A549 (cell line): ENCODE data around the gene ANKS1B. TPM values are rescaled to one million over a fixed set of nuclear protein-coding genes. Genes with fewer than 3 reads are reported as not detected.

Experiments
- ATAC-seq, 2 experiments: fragments of 200-7000 bp in 1 of 2; fragments of >200 bp in 1 of 2; cut with Nextera tagmentation in 1 of 2; cut with Tn5 transposase in 1 of 2; 3 replicates each; pipeline versions ENCODE4 v1.8.0 to v1.9.1; 2018 to 2020; ENCODE audit warnings: mild to moderate bottlenecking in 1 of 2, moderate library complexity in 1 of 2
- CTCF ChIA-PET: fragments of 300-600 bp; sonication (Branson Sonifier 250); formaldehyde crosslinking; extraction: SDS; loops from one replicate; lab custom pipeline; 2021; ENCODE audit warnings: antibody characterized with exemption, inconsistent platforms; lab: Yijun Ruan, JAX
- POLR2A ChIA-PET: fragments of 350-600 bp; formaldehyde crosslinking; extraction: SDS; loops from one replicate; lab custom pipeline; 2021; ENCODE audit warnings: antibody characterized with exemption, inconsistent platforms; lab: Yijun Ruan, JAX
- DNase-seq, 2 experiments: peaks; one replicate each; pipeline versions ENCODE4 v3.0.0 to v3.0.0-alpha.2; 2011 to 2016; ENCODE audit warnings: low read depth in 1 of 2, low spot score in 1 of 2
- FAIRE-seq: peaks from 2 replicates; lab custom pipeline; 2011; peaks lifted over from hg19 to GRCh38; lab: Jason Lieb, UNC
- H3K27ac ChIP-seq, 2 experiments: fragments of >200 bp; sonication (Bioruptor Twin); formaldehyde crosslinking; 3 replicates each; pipeline ENCODE4 v1.5.1; 2016 to 2017
- H3K4me1 ChIP-seq: fragments of >200 bp; sonication (Bioruptor Twin); formaldehyde crosslinking; 3 replicates; pipeline ENCODE4 v1.6.1; 2016
- H3K4me2 ChIP-seq: fragments of >200 bp; sonication (Bioruptor Twin); formaldehyde crosslinking; 3 replicates; pipeline ENCODE4 v1.6.1; 2016
- H3K4me3 ChIP-seq: fragments of >200 bp; sonication (Bioruptor Twin); formaldehyde crosslinking; 3 replicates; pipeline ENCODE4 v1.5.1; 2016
- H3K9me3 ChIP-seq: fragments of >200 bp; sonication (Bioruptor Twin); formaldehyde crosslinking; 3 replicates; pipeline ENCODE4 v1.6.1; 2016
- EP300 ChIP-seq, 2 experiments: fragments of >200 bp; sonication (Bioruptor Twin); formaldehyde crosslinking; IDR thresholded peaks; 2 replicates in 1 of 2; 3 replicates in 1 of 2; pipeline ENCODE4 v1.6.1; 2016 to 2017
- ESRRA ChIP-seq: fragments of 150-350 bp; IDR thresholded peaks from 2 replicates; pipeline ENCODE4 v1.6.1; 2014; ENCODE audit warnings: mild to moderate bottlenecking, low read length, borderline replicate concordance
- HOXB13 ChIP-seq: fragments of 250-450 bp; sonication (Bioruptor Pico); IDR thresholded peaks from 2 replicates; pipeline ENCODE4 v1.5.0; 2020; ENCODE audit warnings: low read depth, mild to moderate bottlenecking, moderate library complexity
- HOXB5 ChIP-seq: fragments of 250-450 bp; sonication (Bioruptor Pico); IDR thresholded peaks from 2 replicates; pipeline ENCODE4 v1.5.0; 2020; ENCODE audit warnings: mild to moderate bottlenecking, moderate library complexity
- KDM1A ChIP-seq: fragments of 200-600 bp; sonication (generic); IDR thresholded peaks from 2 replicates; pipeline ENCODE4 v1.6.1; 2016; ENCODE audit warnings: low read depth, mild to moderate bottlenecking
- KDM5A ChIP-seq: fragments of 200-600 bp; sonication (generic); IDR thresholded peaks from 2 replicates; pipeline ENCODE4 v1.6.1; 2016; ENCODE audit warnings: antibody characterized with exemption, mild to moderate bottlenecking
- RAD21 ChIP-seq, 2 experiments: fragments of >200 bp in 1 of 2; sonication (Bioruptor Twin) in 1 of 2; formaldehyde crosslinking in 1 of 2; IDR thresholded peaks in 1 of 2; conservative IDR thresholded peaks in 1 of 2; 2 replicates in 1 of 2; 3 replicates in 1 of 2; pipeline ENCODE4 v1.6.1; 2012 to 2018; ENCODE audit warnings: inconsistent platforms in 1 of 2
- RCOR1 ChIP-seq: fragments of 150-350 bp; IDR thresholded peaks from 2 replicates; pipeline ENCODE4 v1.6.1; 2014; ENCODE audit warnings: antibody characterized with exemption, low read length, low read depth
- SMC3 ChIP-seq: fragments of >200 bp; sonication (Bioruptor Twin); formaldehyde crosslinking; IDR thresholded peaks from 3 replicates; pipeline ENCODE4 v1.6.1; 2018; ENCODE audit warnings: inconsistent platforms
- TFCP2L1 ChIP-seq: fragments of 250-450 bp; sonication (Bioruptor Pico); IDR thresholded peaks from 2 replicates; pipeline ENCODE4 v1.5.0; 2021; ENCODE audit warnings: mild to moderate bottlenecking
- ZC3H11A ChIP-seq: fragments of 450-650 bp; IDR thresholded peaks from 2 replicates; pipeline ENCODE4 v1.6.1; 2014; ENCODE audit warnings: antibody characterized with exemption, mild to moderate bottlenecking
- ZFP36 ChIP-seq: fragments of 450-650 bp; IDR thresholded peaks from 2 replicates; pipeline ENCODE4 v1.6.1; 2014; ENCODE audit warnings: borderline replicate concordance; ENCODE audit not compliant: partially characterized antibody
- ZNF302 ChIP-seq: fragments of 250-450 bp; sonication (Bioruptor Pico); IDR thresholded peaks from 2 replicates; pipeline ENCODE4 v1.9.0; 2021; ENCODE audit warnings: inconsistent platforms, mild to moderate bottlenecking, moderate library complexity
- ZSCAN20 ChIP-seq: fragments of 250-450 bp; sonication (Bioruptor Pico); IDR thresholded peaks from 2 replicates; pipeline ENCODE4 v1.8.0; 2022; ENCODE audit warnings: mild to moderate bottlenecking, moderate library complexity
- WGBS: methylation state at CpG from one replicate; pipeline ENCODE4 v1.1.6; 2017; ENCODE audit errors: missing lambda C conversion rate; 5-methylcytosine and 5-hydroxymethylcytosine counted together
- polyA plus RNA-seq, 4 experiments: library from polyadenylated mRNA; depleted of rRNA in 3 of 4; stranded (reverse); fragments of >200 nt; fragmentation: RNase III in 1 of 4; extraction: RNeasy Plus Mini Kit Qiagen cat#74134 plus additional on column Dnase treatment in 1 of 4; gene quantifications; 2 replicates in 3 of 4; 3 replicates in 1 of 4; pipeline ENCODE4 v1.2.3, GENCODE V29; 2011 to 2017
- TF ChIP-seq, protein P1 (sequence below): fragments of >200 bp; sonication (Bioruptor Twin); formaldehyde crosslinking; IDR thresholded peaks from 3 replicates; pipeline ENCODE4 v1.5.1; 2016
- TF ChIP-seq, protein P2 (sequence below): fragments of >200 bp; sonication (Bioruptor Twin); formaldehyde crosslinking; IDR thresholded peaks from 2 replicates; pipeline ENCODE4 v1.6.1; 2016
- TF ChIP-seq, protein P3 (sequence below): IDR thresholded peaks from 2 replicates; pipeline ENCODE4 v1.6.1; 2012
- TF ChIP-seq, protein P4 (sequence below): fragments of 250-450 bp; sonication (Bioruptor Pico); IDR thresholded peaks from 2 replicates; pipeline ENCODE4 v1.5.0; 2020; ENCODE audit warnings: low read depth, mild to moderate bottlenecking, moderate library complexity
- TF ChIP-seq, protein P5 (sequence below): IDR thresholded peaks from 2 replicates; pipeline ENCODE4 v1.6.1; 2012; ENCODE audit warnings: low read depth, borderline replicate concordance

Gene ANKS1B
- polyA plus RNA-seq, 2 of the 4 experiments (the other 2 are of a cell fraction) = 1.5 to 2.2 TPM

DNA sequence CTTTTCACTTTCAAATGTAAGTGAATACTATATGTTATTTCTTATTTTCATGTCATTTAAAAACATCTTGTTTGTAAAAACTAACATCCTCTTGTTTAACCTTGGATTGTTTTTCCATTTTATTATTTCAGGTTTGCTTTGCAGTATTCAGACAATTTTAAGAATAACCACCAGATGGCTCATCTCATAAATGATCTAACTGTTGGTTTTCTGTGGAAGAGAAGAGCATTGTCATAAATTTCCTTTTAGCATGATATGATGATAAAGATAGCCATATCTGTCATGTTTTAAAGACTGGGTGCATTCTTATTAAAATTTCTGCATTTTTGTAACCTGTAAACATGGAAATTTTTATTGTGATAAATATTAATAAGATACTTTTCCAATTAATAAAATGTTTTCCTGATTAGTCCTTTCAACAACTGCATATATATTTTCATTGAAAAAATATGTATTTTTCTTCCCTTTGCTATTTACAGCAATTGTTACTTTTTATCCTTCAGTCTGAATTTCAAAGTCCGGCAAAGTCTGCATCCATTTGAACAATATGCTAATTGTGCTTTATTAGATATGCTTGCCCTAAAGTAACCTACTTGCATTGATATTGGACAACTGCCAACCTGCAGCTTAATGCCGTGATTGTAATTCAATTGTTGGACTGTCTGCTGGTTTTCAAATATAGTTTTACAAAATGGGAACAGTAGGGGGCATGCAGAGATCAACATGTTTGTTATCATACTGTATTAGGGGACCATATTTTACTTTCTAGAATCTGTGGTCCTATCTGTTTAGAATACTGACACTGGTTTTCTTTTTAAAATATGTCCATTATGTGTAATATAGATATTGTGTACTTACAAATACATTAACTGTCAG, 173.8 kb downstream of the ANKS1B start:
- 2% methylated on average over 2 of the region's 2 CpGs for WGBS
- POLR2A ChIA-PET = interaction anchor here (0.7 kb wide), 1 partner anchor 100 kb away, joined by 3 read pairs; no protein-coding TSS in a partner anchor
- TF ChIP-seq RAD21 (conservative IDR thresholded peaks at IDR 0.05 in 1 of 2, IDR thresholded peaks at IDR 0.05 in 1 of 2) = peak; percentile 60 to 70; a peak in 4 of 5 replicates
- TF ChIP-seq, protein P1, sequence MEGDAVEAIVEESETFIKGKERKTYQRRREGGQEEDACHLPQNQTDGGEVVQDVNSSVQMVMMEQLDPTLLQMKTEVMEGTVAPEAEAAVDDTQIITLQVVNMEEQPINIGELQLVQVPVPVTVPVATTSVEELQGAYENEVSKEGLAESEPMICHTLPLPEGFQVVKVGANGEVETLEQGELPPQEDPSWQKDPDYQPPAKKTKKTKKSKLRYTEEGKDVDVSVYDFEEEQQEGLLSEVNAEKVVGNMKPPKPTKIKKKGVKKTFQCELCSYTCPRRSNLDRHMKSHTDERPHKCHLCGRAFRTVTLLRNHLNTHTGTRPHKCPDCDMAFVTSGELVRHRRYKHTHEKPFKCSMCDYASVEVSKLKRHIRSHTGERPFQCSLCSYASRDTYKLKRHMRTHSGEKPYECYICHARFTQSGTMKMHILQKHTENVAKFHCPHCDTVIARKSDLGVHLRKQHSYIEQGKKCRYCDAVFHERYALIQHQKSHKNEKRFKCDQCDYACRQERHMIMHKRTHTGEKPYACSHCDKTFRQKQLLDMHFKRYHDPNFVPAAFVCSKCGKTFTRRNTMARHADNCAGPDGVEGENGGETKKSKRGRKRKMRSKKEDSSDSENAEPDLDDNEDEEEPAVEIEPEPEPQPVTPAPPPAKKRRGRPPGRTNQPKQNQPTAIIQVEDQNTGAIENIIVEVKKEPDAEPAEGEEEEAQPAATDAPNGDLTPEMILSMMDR = peak; percentile 41
- no peak for TF ChIP-seq EP300 (IDR thresholded peaks at IDR 0.05)
- TF ChIP-seq, protein P2, sequence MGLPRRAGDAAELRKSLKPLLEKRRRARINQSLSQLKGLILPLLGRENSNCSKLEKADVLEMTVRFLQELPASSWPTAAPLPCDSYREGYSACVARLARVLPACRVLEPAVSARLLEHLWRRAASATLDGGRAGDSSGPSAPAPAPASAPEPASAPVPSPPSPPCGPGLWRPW = no peak
- TF ChIP-seq SMC3 = peak; percentile 56
- CTCF ChIA-PET = interaction anchor here (0.6 kb wide), 1 partner anchor 1397 kb away, joined by 3 read pairs; no protein-coding TSS in a partner anchor
- ATAC-seq = peak; percentile 76 to 82; a peak in 5 of 6 replicates
- Histone ChIP-seq H3K9me3 (no peaks in the 10 kb centered on the region), H3K4me1 (peaks cover 5% of the 10 kb centered on the region; the same call in 2 of the 3 replicates), H3K27ac (no peak overlapping the region), H3K4me2 (peak overlapping the region; percentile 27; the same call in 1 of the 3 replicates), H3K4me3 (no peak overlapping the region)
- peak; percentile 20 to 57 for DNase-seq
- peak; percentile 59 for FAIRE-seq

DNA sequence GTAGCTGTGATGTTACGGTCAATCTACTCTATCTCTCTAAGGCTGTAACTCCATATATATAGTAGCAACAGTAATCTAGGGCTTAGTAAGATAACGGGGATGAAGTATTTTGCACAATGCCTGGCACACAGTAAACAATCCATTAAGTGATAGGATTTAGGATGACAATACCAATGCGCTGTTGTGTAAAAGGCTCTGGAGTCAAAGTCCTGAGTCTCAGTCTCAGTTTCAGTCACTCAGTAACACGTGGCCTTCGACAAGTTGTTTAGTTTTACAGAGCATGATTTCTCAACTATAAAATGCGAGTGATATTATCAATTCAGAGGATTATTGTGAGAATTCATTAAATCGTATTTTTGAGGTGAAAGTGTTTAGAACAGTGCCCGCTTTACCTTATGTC, 174.8 kb downstream of the ANKS1B start:
- FAIRE-seq = no peak
- no peaks in the 10 kb centered on the region for H3K9me3 ChIP-seq
- ChIA-PET CTCF (interaction anchor here (0.6 to 1.3 kb wide), 2 partner anchors 106 to 1396 kb away, joined by 3 read pairs; no protein-coding TSS in a partner anchor), POLR2A (no interaction called here)
- 57% methylated on average over 8 of the region's 8 CpGs for WGBS
- no peak overlapping the region for H3K4me2 ChIP-seq
- H3K4me1 ChIP-seq = peaks cover 5% of the 10 kb centered on the region; the same call in 2 of the 3 replicates
- no peak for ATAC-seq
- H3K27ac ChIP-seq = no peak overlapping the region
- no peak for DNase-seq
- no peak overlapping the region for H3K4me3 ChIP-seq
- TF ChIP-seq RCOR1 (no peak), KDM5A (no peak), TFCP2L1 (CRISPR knock-in tag) (no peak), ZSCAN20 (CRISPR knock-in tag) (no peak), ZNF302 (no peak), HOXB13 (CRISPR knock-in tag) (no peak), RAD21 (conservative IDR thresholded peaks at IDR 0.05 in 1 of 2, IDR thresholded peaks at IDR 0.05 in 1 of 2) (no peak), HOXB5 (CRISPR knock-in tag) (no peak), ESRRA (no peak), ZC3H11A (no peak), ZFP36 (no peak), KDM1A (no peak)
- TF ChIP-seq, protein P3, sequence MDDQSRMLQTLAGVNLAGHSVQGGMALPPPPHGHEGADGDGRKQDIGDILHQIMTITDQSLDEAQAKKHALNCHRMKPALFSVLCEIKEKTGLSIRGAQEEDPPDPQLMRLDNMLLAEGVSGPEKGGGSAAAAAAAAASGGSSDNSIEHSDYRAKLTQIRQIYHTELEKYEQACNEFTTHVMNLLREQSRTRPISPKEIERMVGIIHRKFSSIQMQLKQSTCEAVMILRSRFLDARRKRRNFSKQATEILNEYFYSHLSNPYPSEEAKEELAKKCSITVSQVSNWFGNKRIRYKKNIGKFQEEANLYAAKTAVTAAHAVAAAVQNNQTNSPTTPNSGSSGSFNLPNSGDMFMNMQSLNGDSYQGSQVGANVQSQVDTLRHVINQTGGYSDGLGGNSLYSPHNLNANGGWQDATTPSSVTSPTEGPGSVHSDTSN = no peak
- TF ChIP-seq, protein P4, sequence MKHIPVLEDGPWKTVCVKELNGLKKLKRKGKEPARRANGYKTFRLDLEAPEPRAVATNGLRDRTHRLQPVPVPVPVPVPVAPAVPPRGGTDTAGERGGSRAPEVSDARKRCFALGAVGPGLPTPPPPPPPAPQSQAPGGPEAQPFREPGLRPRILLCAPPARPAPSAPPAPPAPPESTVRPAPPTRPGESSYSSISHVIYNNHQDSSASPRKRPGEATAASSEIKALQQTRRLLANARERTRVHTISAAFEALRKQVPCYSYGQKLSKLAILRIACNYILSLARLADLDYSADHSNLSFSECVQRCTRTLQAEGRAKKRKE = no peak
- TF ChIP-seq, protein P5, sequence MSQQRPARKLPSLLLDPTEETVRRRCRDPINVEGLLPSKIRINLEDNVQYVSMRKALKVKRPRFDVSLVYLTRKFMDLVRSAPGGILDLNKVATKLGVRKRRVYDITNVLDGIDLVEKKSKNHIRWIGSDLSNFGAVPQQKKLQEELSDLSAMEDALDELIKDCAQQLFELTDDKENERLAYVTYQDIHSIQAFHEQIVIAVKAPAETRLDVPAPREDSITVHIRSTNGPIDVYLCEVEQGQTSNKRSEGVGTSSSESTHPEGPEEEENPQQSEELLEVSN = no peak
